Skeletal muscle tissue (tissue), 4 donors: Measurements from ENCODE around the gene MZB1. TPM values are rescaled to one million over a fixed set of nuclear protein-coding genes. Genes with fewer than 3 reads are reported as not detected.

ENCODE experiments used
- H3K27ac ChIP-seq: one replicate; pipeline ENCODE4 v1.7.0; 2013; ENCODE audit warnings: mild to moderate bottlenecking, low read depth, low read length, inconsistent platforms
- H3K27me3 ChIP-seq, 3 donors: one replicate each; pipeline ENCODE4 v1.7.0; 2013; ENCODE audit warnings: low read length in 3 of 3; ENCODE audit not compliant: control insufficient read depth in 3 of 3, insufficient read depth in 3 of 3
- H3K36me3 ChIP-seq, 3 donors: one replicate each; pipeline ENCODE4 v1.7.0; 2013; ENCODE audit warnings: low read length in 3 of 3; ENCODE audit not compliant: control insufficient read depth in 3 of 3, insufficient read depth in 3 of 3
- H3K4me1 ChIP-seq, 3 donors: one replicate each; pipeline ENCODE4 v1.7.0; 2013; ENCODE audit warnings: low read length in 3 of 3, mild to moderate bottlenecking in 3 of 3; ENCODE audit not compliant: control insufficient read depth in 3 of 3, insufficient read depth in 3 of 3
- H3K4me3 ChIP-seq, 3 donors: one replicate each; pipeline ENCODE4 v1.7.0; 2013; ENCODE audit warnings: low read length in 3 of 3
- H3K9ac ChIP-seq, 3 donors: one replicate each; pipeline ENCODE4 v1.7.0; 2013; ENCODE audit warnings: low read length in 3 of 3, mild to moderate bottlenecking in 3 of 3, moderate library complexity in 2 of 3, low read depth in 1 of 3
- H3K9me3 ChIP-seq, 3 donors: one replicate each; pipeline ENCODE4 v1.7.0; 2013; ENCODE audit warnings: low read length in 3 of 3; ENCODE audit not compliant: control insufficient read depth in 3 of 3
- total RNA-seq: library from RNA; depleted of rRNA; stranded (reverse); fragments of >200 nt; gene quantifications from one replicate; pipeline ENCODE4 v1.2.3, GENCODE V29; 2014
- donor health status: Osteomylitis.

MZB1 gene
- total RNA-seq, 1 donor from 2014 or later, result 0.52 TPM

- Histone ChIP-seq H3K27ac (peak overlapping the region; percentile 100), H3K9ac (peak overlapping the region; percentile 100), H3K36me3 (peaks cover 0 to 2% (median 0%) of the 10 kb centered on the region in 3 donors), H3K27me3 (no peaks in the 10 kb centered on the region), H3K4me1 (peaks cover 18 to 29% (median 21%) of the 10 kb centered on the region in 3 donors), H3K9me3 (no peaks in the 10 kb centered on the region), H3K4me3 (peak overlapping the region; percentile 98 to 100 (median 99))
These were observed 47.3 kb downstream of the MZB1 start for GRCh38 chr5:139342423-139342723.

- Histone ChIP-seq H3K9me3 (no peaks in the 10 kb centered on the region), H3K9ac (peak within 1 kb of the TSS; percentile 100), H3K4me3 (peak within 1 kb of the TSS; percentile 98 to 100 (median 99)), H3K36me3 (peaks cover 0 to 2% (median 0%) of the 10 kb centered on the region in 3 donors), H3K4me1 (peaks cover 18 to 29% (median 21%) of the 10 kb centered on the region in 3 donors), H3K27me3 (no peaks in the 10 kb centered on the region), H3K27ac (peak within 1 kb of the TSS; percentile 100)
These were observed 47.9 kb downstream of the MZB1 start, which contains the start of gene PAIP2 for GRCh38 chr5:139341689-139342422. Gene PAIP2, plus strand, starts transcription at chr5:139341854. Its CDS starts 21,931 bp downstream, at chr5:139363785.

GRCh38 chr5:139341187-139341688, 48.5 kb downstream of the MZB1 start:
- peaks cover 18 to 29% (median 21%) of the 10 kb centered on the region in 3 donors for H3K4me1 ChIP-seq
- H3K27me3 ChIP-seq, result no peaks in the 10 kb centered on the region
- H3K4me3 ChIP-seq, result peak overlapping the region; percentile 98 to 100 (median 99)
- H3K9me3 ChIP-seq, result no peaks in the 10 kb centered on the region
- peaks cover 0 to 2% (median 0%) of the 10 kb centered on the region in 3 donors for H3K36me3 ChIP-seq
- H3K27ac ChIP-seq, result peak overlapping the region; percentile 100
- peak overlapping the region; percentile 100 for H3K9ac ChIP-seq

GRCh38 chr5:139340051-139340450, 49.7 kb downstream of the MZB1 start:
- H3K9me3 ChIP-seq, result no peaks in the 10 kb centered on the region
- H3K4me3 ChIP-seq, result no peak overlapping the region
- H3K4me1 ChIP-seq, result peaks cover 18 to 29% (median 21%) of the 10 kb centered on the region in 3 donors

More at GRCh38 chr5:139340051-139340450, 49.7 kb downstream of the MZB1 start:
- H3K36me3 ChIP-seq, result peaks cover 0 to 2% (median 0%) of the 10 kb centered on the region in 3 donors
- H3K27me3 ChIP-seq, result no peaks in the 10 kb centered on the region
- no peak overlapping the region for H3K9ac ChIP-seq
- no peak overlapping the region for H3K27ac ChIP-seq

Other genes with a start within 250 kb of the MZB1 start
- 26.1 TPM for gene SIL1, start 191.5 kb downstream of the MZB1 start, total RNA-seq
- 169 TPM for gene MATR3, start 96.2 kb downstream of the MZB1 start, total RNA-seq
- 86.6 TPM for gene PAIP2, start 48.1 kb downstream of the MZB1 start, total RNA-seq
- not detected for gene SLC23A1, start 6.6 kb downstream of the MZB1 start, total RNA-seq
- 23.5 TPM for gene PROB1, start 5.2 kb upstream of the MZB1 start, total RNA-seq
- 12.0 TPM for gene SPATA24, start 14.2 kb upstream of the MZB1 start, total RNA-seq
- 16.2 TPM for gene DNAJC18, start 49.6 kb upstream of the MZB1 start, total RNA-seq
- gene ECSCR, start 72.8 kb upstream of the MZB1 start, total RNA-seq, result 17.2 TPM
- not detected for gene SMIM33, start 81.1 kb upstream of the MZB1 start, total RNA-seq
- 14.6 TPM for gene STING1, start 92.8 kb upstream of the MZB1 start, total RNA-seq
- gene UBE2D2, start 171.4 kb upstream of the MZB1 start, total RNA-seq, result 81.9 TPM